Spleen (tissue), 11 donors: ENCODE measurements around the gene TESPA1. TPM values are rescaled to one million over a fixed set of nuclear protein-coding genes. Genes with fewer than 3 reads are reported as not detected.
A peak's percentile ranks its signal among the peaks of the same experiment; 100 is the strongest.

ENCODE experiments used
- DNase-seq: peaks from one replicate; pipeline ENCODE4 v3.0.0-alpha.2; 2020
- H3K27ac ChIP-seq, 8 donors: fragments of 200-600 bp; sonication (generic) in 7 of 8; 1 replicate in 4 of 8; 2 replicates in 4 of 8; pipeline versions ENCODE4 v1.5.0 to v1.8.0; 2016 to 2021; ENCODE audit warnings: inconsistent platforms in 4 of 8, mild to moderate bottlenecking in 4 of 8, moderate library complexity in 1 of 8
- H3K27me3 ChIP-seq, 7 donors: fragments of 200-600 bp; sonication (generic) in 6 of 7; replicated peaks in 1 of 7; 1 replicate in 4 of 7; 2 replicates in 3 of 7; pipeline versions ENCODE4 v1.5.0 to v1.8.0; 2016 to 2021; ENCODE audit warnings: inconsistent platforms in 3 of 7, mild to moderate bottlenecking in 1 of 7
- H3K36me3 ChIP-seq, 6 donors: fragments of 200-600 bp; sonication (generic) in 5 of 6; 1 replicate in 4 of 6; 2 replicates in 2 of 6; pipeline versions ENCODE4 v1.5.0 to v1.8.0; 2016 to 2021; ENCODE audit warnings: inconsistent platforms in 2 of 6
- H3K4me1 ChIP-seq, 6 donors: fragments of 200-600 bp; sonication (generic) in 5 of 6; 1 replicate in 3 of 6; 2 replicates in 3 of 6; pipeline versions ENCODE4 v1.5.0 to v1.8.0; 2016 to 2021; ENCODE audit warnings: inconsistent platforms in 3 of 6
- H3K4me3 ChIP-seq, 8 donors: fragments of 200-600 bp; sonication (generic) in 7 of 8; 1 replicate in 4 of 8; 2 replicates in 4 of 8; pipeline versions ENCODE4 v1.5.0 to v1.8.0; 2016 to 2021; ENCODE audit warnings: inconsistent platforms in 4 of 8, mild to moderate bottlenecking in 4 of 8, moderate library complexity in 2 of 8
- H3K9me3 ChIP-seq, 8 donors: fragments of 200-600 bp; sonication (generic) in 7 of 8; 1 replicate in 4 of 8; 2 replicates in 4 of 8; pipeline versions ENCODE4 v1.5.0 to v1.8.0; 2016 to 2021; ENCODE audit warnings: inconsistent platforms in 4 of 8
- CTCF ChIP-seq, 11 experiments: fragments of 200-600 bp in 7 of 11; fragments of 450-650 bp in 4 of 11; sonication (generic) in 4 of 11; IDR thresholded peaks in 8 of 11; conservative IDR thresholded peaks in 3 of 11; 1 replicate in 7 of 11; 2 replicates in 4 of 11; pipeline versions ENCODE4 v1.4.0 to v1.8.0; 2016 to 2021; ENCODE audit warnings: antibody characterized with exemption in 11 of 11, inconsistent platforms in 4 of 11, mild to moderate bottlenecking in 1 of 11
- POLR2A ChIP-seq, 3 donors: fragments of 450-650 bp; IDR thresholded peaks; one replicate each; pipeline ENCODE4 v1.5.1; 2017; ENCODE audit warnings: antibody characterized with exemption in 3 of 3, mild to moderate bottlenecking in 1 of 3
- POLR2AphosphoS5 ChIP-seq, 3 donors: sonication (generic); formaldehyde crosslinking; IDR thresholded peaks; one replicate each; pipeline ENCODE4 v1.5.1; 2017; ENCODE audit warnings: antibody characterized with exemption in 3 of 3
- WGBS, 5 donors: extraction: QIAGEN DNeasy Blood & Tissue Kit in 3 of 5; methylation state at CpG; one replicate each; pipeline versions ENCODE4 v1.1.5 to v1.1.7; 2013 to 2018; 5-methylcytosine and 5-hydroxymethylcytosine counted together
- intact Hi-C: fragments of 100-400 bp; cut with DNase I; formaldehyde crosslinking; loops from one replicate; pipeline ENCODE4 v1.15.0; 2023; ENCODE audit warnings: low total_unique reads
- polyA plus RNA-seq, 3 donors: library from polyadenylated mRNA; stranded (reverse); fragments of 200-250 nt; gene quantifications; one replicate each; pipeline ENCODE4 v1.2.1, GENCODE V29; 2013
- total RNA-seq, 7 donors: library from RNA; depleted of rRNA in 3 of 7; stranded (reverse); fragments of >200 nt in 3 of 7; fragmentation: NEBNext Ultra II Directional in 4 of 7; extraction: Animal tissue kit (Norgen Biotek cat#: 25700) in 4 of 7; gene quantifications; one replicate each; pipeline versions ENCODE4 v1.1.0 to v1.2.1, GENCODE V29; 2016 to 2021
- donor health status: healthy with polysubstance abuse.
- donor health status: DM: no; HTN: no; CAD: no; lungs with moderate emphysema.
- donor health status: DM: no; HTN: no; CAD: no.
- donor health status: Bipolar disorder and iron deficiency.
- donor health status: healthy.
- donor health status: DM: no; HTN: no; CAD: no.
- donor health status: DM: yes; HTN: yes; CAD: no.

Gene TESPA1
- total and polyA plus RNA-seq, 10 donors, result 7.3 to 16.8 (median 13.4) TPM

GRCh38 chr12:54936736-54937135 is 47.8 kb downstream of the TESPA1 start:
- Histone ChIP-seq H3K27me3 (no peaks in the 10 kb centered on the region), H3K9me3 (no peaks in the 10 kb centered on the region), H3K4me1 (peaks cover 0 to 42% (median 13%) of the 10 kb centered on the region in 6 donors), H3K4me3 (no peak overlapping the region), H3K27ac (peak overlapping the region in 2 of 8 donors; percentile 70 to 84), H3K36me3 (no peaks in the 10 kb centered on the region)
- intact Hi-C loops, result no loop called here
- DNase-seq, result no peak
- TF ChIP-seq POLR2A (IDR thresholded peaks at IDR 0.05) (no peak), CTCF (IDR thresholded peaks at IDR 0.05 in 8 of 11, conservative IDR thresholded peaks at IDR 0.05 in 3 of 11) (no peak), POLR2AphosphoS5 (IDR thresholded peaks at IDR 0.05) (no peak)
- 42 to 65% (median 46%) methylated on average over 3 of the region's 3 CpGs for WGBS, 5 donors

- Histone ChIP-seq H3K27ac (peak overlapping the region; percentile 15 to 84 (median 64)), H3K4me1 (peaks cover 0 to 42% (median 13%) of the 10 kb centered on the region in 6 donors), H3K27me3 (no peaks in the 10 kb centered on the region), H3K36me3 (no peaks in the 10 kb centered on the region), H3K9me3 (peaks cover 0 to 12% (median 8%) of the 10 kb centered on the region in 8 donors), H3K4me3 (no peak overlapping the region)
- intact Hi-C loops, result no loop called here
- no peak for TF ChIP-seq POLR2AphosphoS5 (IDR thresholded peaks at IDR 0.05)
- no peak for TF ChIP-seq POLR2A (IDR thresholded peaks at IDR 0.05)
- TF ChIP-seq CTCF (IDR thresholded peaks at IDR 0.05 in 8 of 11, conservative IDR thresholded peaks at IDR 0.05 in 3 of 11), result no peak
- DNase-seq, result no peak
- 16 to 28% (median 17%) methylated on average over 5 of the region's 5 CpGs for WGBS, 5 donors
Measured at GRCh38 chr12:54935235-54935951, 49.2 kb downstream of the TESPA1 start.

GRCh38 chr12:54934419-54934818 is 50.1 kb downstream of the TESPA1 start:
- no peaks in the 10 kb centered on the region for H3K27me3 ChIP-seq
- H3K4me1 ChIP-seq, result peaks cover 0 to 42% (median 13%) of the 10 kb centered on the region in 6 donors

More at GRCh38 chr12:54934419-54934818, 50.1 kb downstream of the TESPA1 start:
- peaks cover 0 to 22% (median 18%) of the 10 kb centered on the region in 8 donors for H3K9me3 ChIP-seq
- TF ChIP-seq POLR2A (IDR thresholded peaks at IDR 0.05), result no peak
- no peak for TF ChIP-seq POLR2AphosphoS5 (IDR thresholded peaks at IDR 0.05)
- no peak for TF ChIP-seq CTCF (IDR thresholded peaks at IDR 0.05 in 8 of 11, conservative IDR thresholded peaks at IDR 0.05 in 3 of 11)
- WGBS, 5 donors, result 28 to 89% (median 87%) methylated on average over 1 of the region's 1 CpG
- peak overlapping the region in 4 of 8 donors; percentile 69 to 84 (median 76) for H3K27ac ChIP-seq
- H3K4me3 ChIP-seq, result no peak overlapping the region
- no peaks in the 10 kb centered on the region for H3K36me3 ChIP-seq
- DNase-seq, result no peak
- intact Hi-C loops, result no loop called here
